NCI-H526 treated with DMSO at 0.1 percent for 48 hours (cell line): Measurements from ENCODE around the gene TBC1D24.
"Not testable (repeated sequence)": the region's sequence is repeated elsewhere in the genome, so short reads cannot be mapped to it uniquely, and the experiment has no call there.

Source experiments
- DNase-seq: peaks from one replicate; lab custom pipeline; 2025; lab: John Stamatoyannopoulos, UW

TBC1D24 gene

DNA sequence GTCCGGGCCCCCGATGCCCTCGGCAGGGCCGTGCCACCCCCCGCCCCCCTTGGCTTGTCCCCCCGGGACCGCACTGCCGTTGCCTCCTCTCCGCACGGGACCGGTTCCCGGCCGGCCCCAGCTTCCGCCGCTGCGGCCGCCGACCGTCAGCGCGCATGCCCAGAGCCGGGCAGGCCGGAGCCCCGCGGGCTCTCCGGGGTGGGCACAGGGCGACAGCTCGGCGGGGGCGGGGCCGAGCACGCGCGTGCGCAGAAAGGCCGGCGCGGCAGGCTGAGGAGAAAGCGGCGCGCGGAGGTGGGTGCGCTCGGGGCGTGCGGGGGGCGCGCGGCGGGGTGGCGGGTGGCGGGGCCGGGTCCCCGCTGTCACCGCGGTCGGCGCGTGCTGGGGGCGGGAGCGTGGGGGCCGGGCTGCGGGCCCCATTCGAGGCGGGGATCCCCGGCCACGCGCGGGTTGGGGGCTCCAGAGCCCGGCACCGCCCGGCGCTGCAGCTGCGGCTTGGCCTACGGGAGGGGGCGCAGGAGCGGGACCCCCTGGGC, at the start of gene TBC1D24:
TSS of gene TBC1D24 (plus strand) at position 251 of the 536 bp plus-strand sequence. CDS start 21,022 bp downstream, outside the sequence.
- DNase-seq: no peak

DNA sequence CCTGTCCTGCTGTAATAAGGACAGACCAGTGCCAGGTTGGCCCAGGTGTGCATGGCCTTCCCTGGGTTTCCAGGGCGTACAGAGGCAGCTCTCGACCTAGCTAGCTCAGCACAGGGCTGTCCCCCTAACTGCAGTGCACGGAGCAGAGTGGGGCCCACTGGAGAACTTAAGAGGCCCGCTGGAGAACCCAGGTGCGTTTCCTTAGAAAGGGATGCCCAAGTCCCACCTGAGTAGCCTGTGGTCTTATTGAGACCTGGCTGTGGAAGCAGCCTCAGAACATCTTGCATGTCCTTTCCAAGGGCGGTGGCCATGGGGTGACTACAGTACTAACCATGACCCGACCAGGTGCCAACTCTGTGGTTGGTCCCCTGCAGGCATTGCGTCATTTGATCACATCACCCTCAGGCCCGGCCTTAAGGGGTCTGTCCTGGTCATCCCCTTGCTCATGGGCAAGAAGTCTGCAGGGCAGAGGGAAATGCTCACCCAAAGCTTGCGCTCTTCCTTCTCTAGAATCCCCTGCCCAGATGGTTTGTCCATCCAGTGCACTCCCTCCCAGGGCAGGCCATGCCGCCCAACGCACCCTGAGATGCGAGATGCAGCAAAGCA, 49.0 kb upstream of the TBC1D24 start:
- DNase-seq: no peak

DNA sequence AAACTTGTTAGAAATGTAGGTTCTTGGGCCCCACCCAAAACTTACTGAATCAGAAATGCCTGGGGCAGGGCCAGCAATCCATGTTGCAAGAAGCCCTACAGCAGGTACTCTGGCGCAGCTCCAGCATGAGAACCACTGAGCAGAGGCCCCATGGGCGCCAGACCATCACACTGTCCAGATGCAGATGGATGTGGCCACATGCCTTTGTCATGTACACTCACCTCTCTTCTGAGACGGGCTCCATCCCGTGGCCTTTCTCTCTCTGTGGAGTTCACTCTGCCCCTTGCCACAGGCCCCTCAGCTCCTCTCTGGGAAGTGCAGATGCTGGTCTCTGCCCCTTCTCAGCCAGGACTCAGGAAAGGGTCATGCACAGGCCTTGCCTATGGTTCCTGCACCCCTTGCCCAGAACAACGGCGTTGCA, 48.0 kb upstream of the TBC1D24 start:
- DNase-seq: no peak

DNA sequence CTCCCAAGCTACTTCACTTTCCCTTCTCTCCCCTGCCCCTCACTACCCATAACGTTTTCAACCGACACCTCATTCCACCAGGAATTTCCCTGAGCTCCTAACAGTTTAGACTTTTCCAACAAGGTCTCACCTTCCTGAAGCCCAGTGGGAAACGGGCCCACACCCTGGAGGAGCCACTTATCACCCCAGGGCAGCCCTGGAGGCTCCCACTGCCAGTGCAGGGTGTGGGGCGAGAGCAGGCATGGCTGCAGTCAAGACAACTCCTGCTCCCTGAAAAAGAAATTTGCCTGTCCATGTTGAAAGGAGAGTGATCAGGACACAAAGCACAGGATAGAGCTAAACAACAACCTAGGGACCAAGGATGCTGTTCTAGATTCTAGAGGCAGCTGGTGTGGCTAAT, 47.4 kb upstream of the TBC1D24 start:
- no peak for DNase-seq

DNA sequence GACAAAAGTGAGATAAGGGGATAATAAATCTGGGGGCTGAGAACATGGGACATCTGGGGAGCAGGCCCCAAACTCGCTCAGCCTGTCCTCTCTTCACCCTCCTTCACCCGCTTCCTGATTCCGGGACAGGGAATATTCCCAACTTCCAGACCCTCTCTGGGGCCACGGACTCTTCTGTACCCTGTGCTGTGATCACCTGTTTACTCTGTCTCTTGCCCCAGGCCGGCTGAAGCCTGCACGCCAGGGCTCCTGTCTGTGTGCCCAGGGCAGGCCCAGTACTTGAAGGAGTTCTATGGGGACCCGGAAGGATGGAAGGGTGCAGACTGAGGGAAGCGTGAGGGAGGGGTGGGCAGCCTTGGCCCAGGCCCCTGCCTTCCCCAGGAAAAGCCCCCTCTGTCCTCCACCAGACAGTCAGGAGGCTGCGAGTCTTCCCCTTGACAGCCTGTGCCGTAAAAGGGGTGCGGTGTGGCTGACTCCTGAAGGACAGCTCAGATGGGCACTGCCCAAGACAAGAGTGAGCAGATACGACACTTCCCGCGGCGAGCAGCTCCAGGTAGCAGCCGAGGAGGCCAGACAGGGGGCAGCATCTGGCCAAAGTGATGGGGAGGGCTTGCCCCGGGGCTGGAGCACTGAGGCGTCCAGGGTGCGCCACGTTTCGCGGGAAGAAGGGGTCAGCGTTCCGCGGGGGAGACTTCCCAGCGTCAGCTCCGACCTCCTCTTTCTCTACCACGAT, 46.7 kb upstream of the TBC1D24 start:
- DNase-seq: no peak

DNA sequence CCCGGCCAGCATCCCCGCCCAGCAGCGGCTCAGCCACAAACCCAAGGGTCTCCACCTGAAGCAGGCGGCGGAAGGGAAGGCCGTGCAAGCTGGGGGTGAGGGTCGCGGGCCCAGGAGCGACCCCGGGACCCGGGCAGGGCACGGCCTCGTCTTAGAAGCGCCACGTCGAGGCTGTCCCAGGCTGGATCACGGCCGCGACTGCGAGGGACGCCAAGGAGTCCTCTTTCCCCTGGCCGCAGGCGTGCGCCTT, 46.2 kb upstream of the TBC1D24 start:
- no peak for DNase-seq

DNA sequence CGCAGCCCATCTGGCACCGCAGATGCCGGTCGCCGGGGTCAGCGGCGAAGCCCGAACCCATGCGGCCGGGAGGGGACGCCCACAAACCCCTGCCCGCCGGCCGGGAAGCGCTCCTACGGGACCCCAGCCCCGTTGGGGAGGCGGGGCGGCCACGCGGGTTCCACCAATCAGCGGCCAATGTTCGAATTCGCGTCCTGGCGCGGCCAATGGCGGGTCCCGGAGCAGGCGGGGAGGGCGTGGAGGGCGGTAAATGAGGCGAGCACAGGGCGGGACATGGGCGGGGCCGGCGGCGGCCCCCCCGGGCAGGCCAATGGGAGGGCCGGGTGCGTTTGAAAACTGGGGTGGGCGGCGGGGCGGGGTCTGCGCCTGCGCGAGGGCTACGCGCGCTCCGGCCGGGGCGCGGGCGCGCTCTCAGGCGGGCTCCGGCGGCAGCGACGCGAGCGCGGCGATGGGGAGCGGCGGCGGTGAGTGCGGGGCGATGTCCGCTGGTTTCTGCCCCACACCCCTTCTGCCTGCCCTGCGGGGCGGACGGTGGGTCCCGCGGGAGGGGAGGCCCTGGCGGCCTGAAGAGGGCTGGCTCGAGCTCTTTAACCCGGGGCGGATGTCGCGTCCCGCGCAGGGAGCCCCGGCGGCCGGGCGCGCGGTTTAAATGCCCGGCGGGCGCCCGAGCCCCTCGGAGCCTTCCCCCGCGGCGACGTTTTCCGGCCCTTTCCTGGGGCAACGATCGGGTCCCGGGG, 45.7 kb upstream of the TBC1D24 start, which contains the start of gene CCNF:
TSS of gene CCNF (plus strand) at position 414 of the 737 bp plus-strand sequence. CDS start at position 449, 35 bp downstream.
- DNase-seq: peak; percentile 79

DNA sequence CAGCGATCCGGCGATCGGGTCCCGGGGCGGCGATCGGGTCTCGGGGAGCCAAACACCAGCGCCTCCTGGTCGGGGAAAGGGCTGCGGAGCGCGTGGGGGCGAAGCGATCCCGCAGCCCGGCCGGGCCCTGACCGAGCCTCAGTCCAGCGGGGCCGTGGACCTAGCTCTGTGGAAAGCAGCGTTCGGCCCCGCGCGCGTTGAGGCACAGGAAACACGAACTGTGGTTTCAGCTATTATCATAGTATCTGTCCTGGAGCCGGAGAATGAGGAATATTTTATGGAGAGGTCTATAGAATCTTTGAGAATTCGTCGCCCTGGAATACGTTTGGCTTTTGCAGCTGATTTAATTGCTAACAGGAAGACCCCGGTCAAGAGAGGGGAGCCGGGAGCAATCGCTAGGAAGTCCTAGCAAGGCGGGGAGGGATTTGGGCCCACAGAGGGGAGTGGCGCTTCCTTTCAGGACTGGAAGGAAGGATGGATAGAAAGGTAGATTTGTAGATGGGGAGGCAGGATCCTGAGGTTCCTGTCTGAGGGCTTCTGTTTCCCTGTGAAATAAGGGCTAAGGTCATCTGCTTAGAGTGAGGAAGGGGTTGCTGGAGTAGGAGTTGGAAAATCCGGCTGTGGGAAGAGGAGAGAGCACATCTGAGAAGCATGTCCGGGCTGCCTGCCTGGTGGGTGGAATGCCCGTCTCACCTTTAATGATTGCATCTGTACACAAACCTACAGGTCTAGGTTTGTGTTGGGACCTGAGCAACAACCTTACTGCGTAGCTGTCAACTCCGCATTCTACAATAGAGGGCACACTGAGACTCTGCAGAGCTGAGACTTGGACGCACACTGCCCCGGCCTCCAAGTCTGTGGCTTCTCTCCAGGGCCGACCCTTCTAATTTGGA, 44.9 kb upstream of the TBC1D24 start:
- peak; percentile 18 for DNase-seq

DNA sequence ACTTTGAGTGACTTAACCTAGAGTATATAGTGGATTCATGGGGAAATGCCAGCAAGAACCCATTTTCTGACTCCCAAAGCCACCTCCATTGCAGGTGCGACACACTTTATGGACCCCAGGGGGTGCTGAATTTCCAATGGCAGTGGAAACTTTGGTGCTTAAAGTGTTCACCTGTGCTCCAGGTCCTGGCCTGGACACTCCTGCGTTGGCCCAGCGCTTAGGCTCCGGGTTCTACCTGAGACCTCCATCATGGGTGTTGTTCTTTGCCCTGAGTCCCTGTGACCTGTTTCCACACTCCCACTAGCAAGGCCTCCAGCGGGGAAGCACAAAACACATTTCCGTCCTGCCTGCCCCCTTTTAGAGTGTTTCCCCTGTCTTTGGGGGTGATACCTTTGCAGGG, 42.6 kb upstream of the TBC1D24 start:
- DNase-seq: no peak

DNA sequence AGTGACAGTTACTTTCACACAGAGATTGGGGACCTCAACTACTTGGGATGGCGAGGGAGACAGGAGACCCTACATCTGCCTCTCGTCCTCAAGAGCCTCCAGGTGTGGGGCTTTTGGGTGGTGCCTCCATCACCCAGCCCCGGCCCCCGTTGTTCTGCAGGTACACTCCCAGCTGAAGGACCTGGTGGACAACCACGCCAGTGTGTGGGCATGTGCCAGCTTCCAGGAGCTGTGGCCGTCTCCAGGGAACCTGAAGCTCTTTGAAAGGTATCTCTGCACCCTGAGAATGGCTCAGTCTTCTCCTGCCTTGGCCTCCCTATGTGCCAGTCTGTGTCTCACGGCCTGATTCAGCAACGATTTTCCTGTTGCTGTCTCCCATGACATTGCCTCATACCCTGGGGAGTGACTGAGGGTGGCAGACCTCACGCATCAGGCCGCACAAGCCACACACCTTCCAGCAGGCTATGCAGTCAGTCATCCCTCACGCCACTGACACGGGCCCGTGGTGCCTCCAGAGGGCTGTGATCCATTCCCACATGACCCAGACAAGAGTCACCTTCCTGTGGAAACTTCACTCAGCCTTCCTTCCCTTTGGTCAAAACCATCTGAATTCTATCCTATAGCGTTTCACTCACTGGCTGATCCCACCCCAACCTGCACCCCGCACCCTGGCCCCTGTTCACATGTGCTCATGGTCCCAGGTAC, 42.0 kb upstream of the TBC1D24 start:
- DNase-seq: no peak

DNA sequence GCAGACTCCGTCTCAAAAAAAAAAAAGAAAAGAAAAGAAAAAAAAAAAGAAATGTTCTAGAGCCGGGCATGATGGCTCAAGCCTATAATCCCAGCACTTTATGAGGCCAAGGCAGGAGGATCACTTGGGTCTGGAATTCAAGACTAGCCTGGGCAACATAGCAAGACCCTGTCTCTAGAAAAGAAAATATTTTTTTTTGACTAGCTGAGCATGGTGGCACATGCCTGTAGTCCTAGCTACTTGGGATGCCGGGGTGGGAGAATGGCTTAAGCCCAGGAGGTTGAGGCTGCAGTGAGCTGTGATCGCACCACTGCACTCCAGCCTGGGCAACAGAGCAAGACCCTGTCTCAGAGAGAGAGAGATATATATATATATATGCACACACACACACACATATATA, 39.7 kb upstream of the TBC1D24 start:
- DNase-seq: not testable (repeated sequence)

DNA sequence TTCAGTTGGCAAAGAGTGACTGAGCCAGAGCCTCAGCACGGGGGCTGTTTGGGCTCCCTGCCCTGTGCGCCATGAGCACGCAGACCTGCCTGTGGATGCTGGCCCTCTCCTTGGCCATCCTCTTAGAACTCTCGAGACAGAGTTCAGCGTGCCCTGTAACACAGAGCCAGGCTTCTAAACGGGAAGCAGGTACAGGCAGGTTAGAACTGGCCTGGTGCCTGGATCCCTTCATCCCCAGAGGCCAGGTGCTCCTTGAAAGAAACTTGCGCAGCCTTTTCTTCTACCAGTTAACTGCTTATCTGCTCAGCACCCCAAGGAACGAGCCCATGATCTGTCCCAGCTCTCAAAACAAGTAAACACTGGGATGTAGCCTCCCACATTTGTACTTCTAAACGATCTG, 38.8 kb upstream of the TBC1D24 start:
- no peak for DNase-seq

DNA sequence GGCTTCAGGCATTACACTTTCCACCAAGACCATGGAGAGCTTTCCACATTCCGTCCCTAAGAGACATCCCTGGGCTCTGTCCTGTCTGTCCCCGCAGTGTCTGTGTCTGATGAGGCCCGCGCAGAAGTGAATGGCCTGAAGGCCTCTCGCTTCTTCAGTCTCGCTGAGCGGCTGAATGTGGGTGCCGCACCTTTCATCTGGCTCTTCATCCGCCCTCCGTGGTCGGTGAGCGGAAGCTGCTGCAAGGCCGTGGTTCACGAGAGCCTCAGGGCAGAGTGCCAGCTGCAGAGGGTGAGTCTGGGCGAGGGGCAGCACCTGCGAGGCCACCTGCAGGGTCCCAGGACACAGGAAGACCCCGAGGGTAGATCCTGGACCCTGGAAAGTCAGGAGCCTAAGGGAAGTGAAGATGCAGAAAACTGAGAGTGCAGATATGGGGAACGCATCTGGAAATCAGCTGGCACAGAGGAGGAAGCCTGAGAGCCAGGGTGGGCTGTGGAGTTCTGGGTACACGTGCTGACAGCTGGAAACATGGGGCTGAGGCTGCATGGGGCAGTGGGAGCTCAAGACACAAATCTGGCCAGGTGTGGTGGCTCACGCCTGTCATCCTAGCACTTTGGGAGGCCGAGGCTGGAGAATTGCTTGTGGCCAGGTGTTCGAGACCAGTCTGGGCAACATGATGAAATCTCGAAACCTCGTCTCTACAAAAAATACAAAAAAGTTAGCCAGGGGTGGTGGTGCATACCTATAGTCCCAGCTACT, 37.7 kb upstream of the TBC1D24 start:
- no peak for DNase-seq

DNA sequence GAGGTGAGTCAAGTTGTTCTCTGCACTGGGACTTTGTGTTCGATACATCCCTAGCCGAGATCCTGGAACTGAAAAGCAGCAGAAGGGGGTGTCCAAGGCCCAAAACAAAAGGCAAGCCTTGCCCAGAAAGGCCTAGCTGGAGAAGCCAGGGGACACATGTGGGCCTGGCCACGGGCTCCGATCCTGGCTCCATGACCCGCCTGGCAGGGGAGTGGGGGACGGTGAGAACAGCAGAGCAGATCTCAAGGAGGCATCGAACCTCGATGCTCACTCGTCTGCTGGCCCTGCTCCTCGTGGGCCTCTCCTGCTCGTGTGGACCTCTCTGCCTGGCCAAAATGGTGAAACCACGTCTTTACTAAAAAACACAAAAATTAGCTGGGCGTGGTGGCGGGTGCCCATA, 36.8 kb upstream of the TBC1D24 start:
- no peak for DNase-seq

DNA sequence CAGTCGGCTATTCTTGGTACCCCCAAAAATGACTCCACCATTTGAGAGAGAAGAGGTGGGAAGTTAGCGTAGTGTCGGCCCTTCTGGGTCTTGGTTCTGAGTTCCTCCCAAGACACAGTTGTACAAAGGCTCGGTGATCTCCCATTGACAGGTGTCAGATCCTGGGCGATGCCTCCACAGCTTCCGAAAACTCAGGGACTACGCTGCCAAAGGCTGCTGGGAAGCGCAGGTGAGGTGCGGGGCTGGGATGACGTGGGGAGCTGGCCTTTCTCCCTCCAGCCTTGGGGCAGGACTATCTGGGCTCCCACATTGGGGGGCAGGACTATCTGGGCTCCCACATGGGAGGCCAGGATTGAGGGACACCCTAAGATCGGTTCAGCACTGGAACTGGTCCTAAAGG, 35.3 kb upstream of the TBC1D24 start:
- no peak for DNase-seq

DNA sequence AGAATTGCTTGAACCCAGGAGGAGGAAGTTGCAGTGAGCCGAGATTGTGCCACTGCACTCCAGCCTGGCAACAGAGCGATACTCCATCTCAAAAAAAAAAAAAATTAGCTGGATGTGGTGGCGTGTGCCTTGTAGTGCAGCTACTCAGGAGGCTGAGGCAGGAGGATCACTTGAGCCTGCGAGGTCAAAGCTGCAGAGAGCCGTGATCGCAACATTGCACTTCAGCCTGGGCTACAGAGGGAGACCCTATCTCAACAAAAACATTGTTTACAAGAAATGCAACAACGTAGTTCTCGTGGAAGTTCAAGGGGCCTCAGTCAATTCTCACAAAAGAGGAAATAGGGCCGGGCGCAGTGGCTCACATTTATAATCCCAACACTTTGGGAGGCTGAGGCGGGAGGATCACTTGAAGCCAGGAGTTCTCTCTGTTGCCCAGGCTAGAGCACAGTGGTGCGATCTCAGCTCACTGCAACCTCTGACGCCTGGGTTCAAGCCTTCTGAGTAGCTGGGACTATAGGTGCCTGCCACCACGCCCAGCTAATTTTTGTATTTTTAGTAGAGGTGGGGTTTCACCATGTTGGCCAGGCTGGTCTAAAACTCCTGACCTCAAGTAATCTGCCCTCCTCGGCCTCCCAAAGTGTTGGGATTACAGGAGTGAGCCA, 33.7 kb upstream of the TBC1D24 start:
- not testable (repeated sequence) for DNase-seq

DNA sequence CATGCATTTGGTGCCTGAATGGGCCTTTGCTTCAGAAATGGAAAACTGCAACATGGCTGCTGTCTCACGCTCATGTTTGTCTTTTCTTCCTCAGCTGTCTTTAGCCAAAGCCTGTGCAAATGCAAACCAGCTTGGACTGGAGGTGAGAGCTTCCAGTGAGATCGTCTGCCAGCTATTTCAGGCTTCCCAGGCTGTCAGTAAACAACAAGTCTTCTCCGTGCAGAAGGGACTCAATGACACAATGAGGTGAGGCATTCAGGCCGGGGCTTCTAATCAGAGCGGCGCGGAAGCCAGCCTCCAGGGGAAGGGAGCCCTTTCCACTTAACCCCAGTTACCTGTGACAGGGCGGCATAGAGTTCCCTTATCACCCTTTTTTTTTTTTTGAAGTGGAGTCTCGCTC, 31.4 kb upstream of the TBC1D24 start:
- no peak for DNase-seq

DNA sequence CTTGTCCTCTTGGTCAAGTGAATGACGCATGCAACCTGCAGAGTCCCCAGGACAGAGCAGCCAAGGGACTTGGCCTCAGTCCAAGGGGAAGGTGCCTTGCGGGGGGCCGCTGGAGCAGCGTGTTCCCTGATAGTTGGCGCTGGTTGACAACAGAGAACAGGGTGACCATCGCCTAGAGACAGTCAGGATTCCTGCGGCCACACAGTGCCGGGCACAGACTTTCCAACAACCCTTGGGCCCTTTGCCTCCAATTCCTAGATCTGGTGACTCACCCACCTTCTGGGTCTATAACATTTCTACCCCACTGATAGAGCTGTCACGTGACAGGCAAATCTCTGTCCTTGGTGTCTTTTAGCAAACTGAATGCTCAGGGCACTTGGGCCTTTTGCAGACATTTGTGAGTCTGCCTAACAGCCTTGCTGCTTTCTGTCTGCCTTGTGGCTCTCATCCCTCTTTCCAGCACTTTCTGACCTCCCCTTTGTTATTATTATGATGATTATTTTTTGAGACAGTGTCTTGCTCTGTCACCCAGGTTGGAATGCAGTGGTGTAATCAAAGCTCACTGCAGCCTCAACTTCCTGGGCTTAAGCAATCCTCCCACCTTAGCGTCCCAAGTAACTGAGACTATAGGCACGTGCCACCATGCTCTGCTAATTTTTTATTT, 26.9 kb upstream of the TBC1D24 start:
- DNase-seq: no peak

DNA sequence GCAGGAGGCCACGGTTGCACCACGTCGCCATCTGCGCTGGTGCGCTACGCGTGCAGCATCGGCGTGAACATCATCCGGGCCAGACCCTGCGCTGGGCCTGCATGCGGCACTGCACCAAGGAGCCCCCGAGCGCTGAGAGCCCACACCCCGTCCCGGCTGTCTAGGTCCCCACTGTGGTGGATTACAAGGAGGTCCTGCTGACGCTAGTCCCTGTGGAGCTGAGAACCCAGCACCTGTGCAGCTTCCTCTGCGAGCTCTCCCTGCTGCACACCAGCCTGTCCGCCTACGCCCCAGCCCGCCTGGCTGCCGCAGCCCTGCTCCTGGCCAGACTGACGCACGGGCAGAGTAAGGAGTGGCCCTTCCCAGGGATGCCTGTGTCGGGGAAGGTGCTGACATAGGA, 25.8 kb upstream of the TBC1D24 start:
- no peak for DNase-seq

DNA sequence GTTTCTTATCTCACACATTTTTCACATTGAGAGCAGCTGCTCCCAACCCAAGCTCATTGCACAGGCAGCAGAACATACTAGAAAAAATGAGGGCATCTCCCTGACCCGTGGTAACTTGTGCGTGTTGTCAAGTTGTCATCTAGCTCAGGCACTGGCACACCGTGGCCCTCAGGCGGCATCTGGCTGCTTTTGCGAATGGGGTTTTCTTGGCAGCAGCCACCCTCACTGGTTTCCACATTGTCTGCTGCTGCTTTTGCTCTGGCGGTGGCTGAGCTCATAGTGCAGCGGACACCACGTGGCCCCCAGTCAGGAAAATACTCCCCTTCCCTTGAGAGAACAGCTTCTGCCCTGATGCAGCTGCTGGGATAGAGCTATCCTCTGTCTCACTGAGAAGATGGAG, 24.4 kb upstream of the TBC1D24 start:
- DNase-seq: no peak
